Retinal pigment epithelial cell (primary cell): Measurements from ENCODE around the gene KLHL4.
"Not testable (repeated sequence)": the region's sequence is repeated elsewhere in the genome, so short reads cannot be mapped to it uniquely, and the experiment has no call there.

Experiments used
- DNase-seq: peaks from one replicate; pipeline ENCODE4 v3.0.0-alpha.2; 2010; ENCODE audit warnings: low read depth
- H3K4me3 ChIP-seq: 2 replicates; pipeline ENCODE4 v1.5.1; 2011; ENCODE audit warnings: mild to moderate bottlenecking, low read length, control low read depth, moderate library complexity
- TF ChIP-seq, protein P1 (sequence below): conservative IDR thresholded peaks from 2 replicates; pipeline ENCODE4 v1.5.1; 2011; ENCODE audit warnings: low read depth, low read length, control low read depth, inconsistent platforms

Gene KLHL4

GRCh38 chrX:87693204-87693603 is 175.6 kb downstream of the KLHL4 start:
- no peak for DNase-seq
- TF ChIP-seq, protein P1, sequence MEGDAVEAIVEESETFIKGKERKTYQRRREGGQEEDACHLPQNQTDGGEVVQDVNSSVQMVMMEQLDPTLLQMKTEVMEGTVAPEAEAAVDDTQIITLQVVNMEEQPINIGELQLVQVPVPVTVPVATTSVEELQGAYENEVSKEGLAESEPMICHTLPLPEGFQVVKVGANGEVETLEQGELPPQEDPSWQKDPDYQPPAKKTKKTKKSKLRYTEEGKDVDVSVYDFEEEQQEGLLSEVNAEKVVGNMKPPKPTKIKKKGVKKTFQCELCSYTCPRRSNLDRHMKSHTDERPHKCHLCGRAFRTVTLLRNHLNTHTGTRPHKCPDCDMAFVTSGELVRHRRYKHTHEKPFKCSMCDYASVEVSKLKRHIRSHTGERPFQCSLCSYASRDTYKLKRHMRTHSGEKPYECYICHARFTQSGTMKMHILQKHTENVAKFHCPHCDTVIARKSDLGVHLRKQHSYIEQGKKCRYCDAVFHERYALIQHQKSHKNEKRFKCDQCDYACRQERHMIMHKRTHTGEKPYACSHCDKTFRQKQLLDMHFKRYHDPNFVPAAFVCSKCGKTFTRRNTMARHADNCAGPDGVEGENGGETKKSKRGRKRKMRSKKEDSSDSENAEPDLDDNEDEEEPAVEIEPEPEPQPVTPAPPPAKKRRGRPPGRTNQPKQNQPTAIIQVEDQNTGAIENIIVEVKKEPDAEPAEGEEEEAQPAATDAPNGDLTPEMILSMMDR, result no peak
- H3K4me3 ChIP-seq, result no peak overlapping the region

DNA sequence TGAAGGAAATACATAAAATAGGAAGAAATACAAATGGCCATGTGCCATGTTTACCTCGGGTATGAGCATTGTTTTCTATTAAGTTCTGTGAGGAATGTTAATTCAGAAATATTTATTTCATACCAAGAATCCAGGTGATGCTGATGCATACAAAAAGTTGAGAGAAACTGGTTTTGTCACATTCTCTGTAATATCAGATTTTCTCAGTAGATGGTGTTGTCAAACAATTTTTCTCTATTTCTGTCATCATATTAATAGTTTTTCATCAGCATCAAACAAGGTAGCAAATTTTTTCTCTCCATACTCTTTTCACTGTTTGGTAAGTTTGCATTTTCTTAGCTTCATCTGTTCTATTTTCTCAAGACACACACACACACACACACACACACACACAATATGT is 179.8 kb downstream of the KLHL4 start:
- no peak for DNase-seq
- TF ChIP-seq, protein P1, result no peak
- H3K4me3 ChIP-seq, result no peak overlapping the region

GRCh38 chrX:87702795-87703194 is 185.2 kb downstream of the KLHL4 start:
- TF ChIP-seq, protein P1, result no peak
- DNase-seq, result no peak
- no peak overlapping the region for H3K4me3 ChIP-seq

- DNase-seq, H3K4me3 ChIP-seq: not testable (repeated sequence)
Measured at GRCh38 chrX:87703469-87703868, 185.9 kb downstream of the KLHL4 start.

DNA sequence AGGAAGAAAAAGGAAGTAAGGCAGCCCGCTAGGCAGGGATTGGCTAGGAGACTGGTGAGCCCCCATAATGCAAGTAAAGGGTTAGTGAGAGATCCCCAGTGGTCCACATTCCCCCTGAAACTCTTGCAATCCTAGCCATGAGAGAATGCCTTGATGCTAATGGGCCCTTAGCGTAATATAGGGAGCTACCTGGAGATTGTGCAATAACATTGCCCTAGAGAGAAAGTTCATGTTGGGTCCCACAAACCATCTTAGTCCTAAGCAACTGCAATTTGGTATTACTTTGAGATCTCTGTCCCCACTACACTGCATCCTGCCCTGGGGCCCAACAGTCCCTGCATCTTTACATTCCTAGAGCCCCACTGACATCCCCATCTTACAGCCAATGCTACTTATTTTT is 188.5 kb downstream of the KLHL4 start:
- H3K4me3 ChIP-seq, result no peak overlapping the region
- no peak for DNase-seq
- TF ChIP-seq, protein P1, result no peak

DNA sequence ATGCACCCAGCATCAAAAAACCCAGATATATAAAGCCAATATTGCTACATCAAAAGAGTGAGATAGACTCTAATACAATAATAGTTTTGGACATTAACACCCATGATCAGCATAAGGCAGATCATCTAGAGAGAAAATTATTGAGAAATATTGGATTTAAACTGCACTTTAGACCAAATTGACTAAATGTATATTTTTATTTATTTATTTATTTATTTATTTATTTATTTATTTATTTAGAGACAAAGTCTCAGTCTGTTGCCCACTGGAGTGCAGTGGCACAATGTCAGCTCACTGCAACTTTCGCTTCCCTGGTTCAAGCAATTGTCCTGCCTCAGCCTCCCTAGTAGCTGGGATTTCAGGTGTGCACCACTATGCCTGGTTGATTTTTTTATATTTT is 193.0 kb downstream of the KLHL4 start:
- TF ChIP-seq, protein P1, result no peak
- DNase-seq, result no peak
- no peak overlapping the region for H3K4me3 ChIP-seq
